Right lobe of liver (tissue), 6 donors: ENCODE results near the gene MRPL24. TPM values are rescaled to one million over a fixed set of nuclear protein-coding genes. Genes with fewer than 3 reads are reported as not detected.

Experiments
- ATAC-seq, 4 donors: fragments of 200-7000 bp; cut with Tn5 transposase; one replicate each; pipeline ENCODE4 v1.9.1; 2020; ENCODE audit warnings: mild to moderate bottlenecking in 4 of 4, moderate library complexity in 4 of 4
- DNase-seq, 3 donors: peaks; one replicate each; pipeline ENCODE4 v3.0.0-alpha.2; 2020
- H3K27ac ChIP-seq, 3 donors: fragments of 200-600 bp; one replicate each; pipeline ENCODE4 v1.8.0; 2022
- H3K27me3 ChIP-seq, 2 donors: fragments of 200-600 bp; one replicate each; pipeline ENCODE4 v1.8.0; 2022
- H3K36me3 ChIP-seq, 4 donors: fragments of 200-600 bp; sonication (generic) in 1 of 4; one replicate each; pipeline versions ENCODE4 v1.5.1 to v1.8.0; 2017 to 2022; ENCODE audit warnings: control low read depth in 1 of 4
- H3K4me1 ChIP-seq, 4 donors: fragments of 200-600 bp; sonication (generic) in 1 of 4; one replicate each; pipeline versions ENCODE4 v1.5.1 to v1.8.0; 2017 to 2022; ENCODE audit warnings: control low read depth in 1 of 4
- H3K4me3 ChIP-seq, 3 donors: fragments of 200-600 bp; one replicate each; pipeline ENCODE4 v1.8.0; 2022
- H3K9me3 ChIP-seq, 4 donors: fragments of 200-600 bp; sonication (generic) in 1 of 4; one replicate each; pipeline versions ENCODE4 v1.5.1 to v1.8.0; 2017 to 2022; ENCODE audit warnings: control low read depth in 1 of 4
- POLR2A ChIP-seq: fragments of 450-650 bp; IDR thresholded peaks from one replicate; pipeline ENCODE4 v1.6.1; 2017; ENCODE audit warnings: antibody characterized with exemption, mild to moderate bottlenecking
- WGBS: methylation state at CpG from one replicate; pipeline ENCODE4 v1.1.6; 2018; ENCODE audit warnings: low coverage, low lambda C conversion rate; ENCODE audit not compliant: insufficient coverage; ENCODE audit errors: missing lambda C conversion rate; 5-methylcytosine and 5-hydroxymethylcytosine counted together
- intact Hi-C, 2 donors: fragments of 100-400 bp; cut with DNase I; formaldehyde crosslinking; loops; one replicate each; pipeline versions ENCODE4 v1.11.2 to v1.14.1; 2022
- total RNA-seq, 6 experiments: library from RNA; depleted of rRNA in 2 of 6; stranded (reverse); fragments of >200 nt in 2 of 6; fragmentation: NEBNext Ultra II Directional in 3 of 6; extraction: Animal tissue kit (Norgen Biotek cat#: 25700) in 3 of 6; gene quantifications; one replicate each; pipeline versions ENCODE4 v1.1.0 to v1.2.4, GENCODE V29; 2016 to 2023
- TF ChIP-seq, protein P1 (sequence below), 4 donors: fragments of 200-600 bp in 3 of 4; fragments of 450-650 bp in 1 of 4; IDR thresholded peaks; one replicate each; pipeline versions ENCODE4 v1.5.1 to v1.8.0; 2016 to 2022; ENCODE audit warnings: antibody characterized with exemption in 4 of 4, mild to moderate bottlenecking in 2 of 4
- donor health status: DM: no; HTN: yes; CAD: no.
- donor health status: DM: no; HTN: no; CAD: no.
- donor health status: DM: no; HTN: no; CAD: no.
- donor health status: DM: no; HTN: yes; CAD: no.
- donor health status: DM: no; HTN: yes; CAD: no.

MRPL24 gene
- total RNA-seq, 6 experiments from 2014 or later = 47.2 to 83.2 (median 61.4) TPM

DNA sequence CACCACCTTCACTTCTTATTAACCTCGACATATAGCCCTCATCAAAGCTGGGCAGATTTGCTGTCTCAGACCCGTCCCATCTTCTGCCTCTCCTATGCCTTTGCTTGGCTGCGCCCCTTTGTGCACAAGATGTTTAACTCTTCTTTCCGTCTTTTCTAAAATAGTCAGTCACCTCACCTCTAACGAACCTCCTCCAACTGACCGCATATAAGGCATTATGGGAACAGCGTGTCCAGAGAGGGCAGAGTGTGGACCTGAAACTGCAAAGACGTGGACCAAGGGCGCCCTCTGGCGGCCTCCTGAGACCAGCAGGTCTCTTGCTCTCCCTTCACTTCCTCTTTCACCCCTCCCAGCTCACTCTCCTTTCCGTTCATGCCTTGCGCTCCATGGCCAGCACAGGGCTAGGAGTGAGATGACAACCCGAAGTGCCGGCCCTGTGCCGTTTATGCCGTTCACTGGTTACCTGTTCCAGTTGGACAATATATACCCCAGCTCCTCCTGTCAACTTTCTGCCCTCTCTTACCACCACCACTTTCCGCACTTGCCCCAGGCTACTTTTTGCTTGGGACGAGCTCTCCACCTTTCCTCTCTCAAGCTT is 15.1 kb downstream of the MRPL24 start:
- ATAC-seq (peak; percentile 80 to 88 (median 80)), DNase-seq (peak; percentile 88 to 89 (median 89))
- Histone ChIP-seq H3K27me3 (no peaks in the 10 kb centered on the region), H3K27ac (no peak overlapping the region), H3K4me3 (peak overlapping the region; percentile 8 to 28 (median 17)), H3K36me3 (peaks cover 0 to 27% (median 12%) of the 10 kb centered on the region in 4 donors), H3K4me1 (peaks cover 0 to 41% (median 13%) of the 10 kb centered on the region in 4 donors), H3K9me3 (no peaks in the 10 kb centered on the region)
- TF ChIP-seq, protein P1, sequence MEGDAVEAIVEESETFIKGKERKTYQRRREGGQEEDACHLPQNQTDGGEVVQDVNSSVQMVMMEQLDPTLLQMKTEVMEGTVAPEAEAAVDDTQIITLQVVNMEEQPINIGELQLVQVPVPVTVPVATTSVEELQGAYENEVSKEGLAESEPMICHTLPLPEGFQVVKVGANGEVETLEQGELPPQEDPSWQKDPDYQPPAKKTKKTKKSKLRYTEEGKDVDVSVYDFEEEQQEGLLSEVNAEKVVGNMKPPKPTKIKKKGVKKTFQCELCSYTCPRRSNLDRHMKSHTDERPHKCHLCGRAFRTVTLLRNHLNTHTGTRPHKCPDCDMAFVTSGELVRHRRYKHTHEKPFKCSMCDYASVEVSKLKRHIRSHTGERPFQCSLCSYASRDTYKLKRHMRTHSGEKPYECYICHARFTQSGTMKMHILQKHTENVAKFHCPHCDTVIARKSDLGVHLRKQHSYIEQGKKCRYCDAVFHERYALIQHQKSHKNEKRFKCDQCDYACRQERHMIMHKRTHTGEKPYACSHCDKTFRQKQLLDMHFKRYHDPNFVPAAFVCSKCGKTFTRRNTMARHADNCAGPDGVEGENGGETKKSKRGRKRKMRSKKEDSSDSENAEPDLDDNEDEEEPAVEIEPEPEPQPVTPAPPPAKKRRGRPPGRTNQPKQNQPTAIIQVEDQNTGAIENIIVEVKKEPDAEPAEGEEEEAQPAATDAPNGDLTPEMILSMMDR (IDR thresholded peaks at IDR 0.05) = peak; percentile 86 to 99 (median 96)
- TF ChIP-seq POLR2A = no peak
- WGBS = 11% methylated on average over 18 of the region's 18 CpGs
- intact Hi-C loops = no loop called here

DNA sequence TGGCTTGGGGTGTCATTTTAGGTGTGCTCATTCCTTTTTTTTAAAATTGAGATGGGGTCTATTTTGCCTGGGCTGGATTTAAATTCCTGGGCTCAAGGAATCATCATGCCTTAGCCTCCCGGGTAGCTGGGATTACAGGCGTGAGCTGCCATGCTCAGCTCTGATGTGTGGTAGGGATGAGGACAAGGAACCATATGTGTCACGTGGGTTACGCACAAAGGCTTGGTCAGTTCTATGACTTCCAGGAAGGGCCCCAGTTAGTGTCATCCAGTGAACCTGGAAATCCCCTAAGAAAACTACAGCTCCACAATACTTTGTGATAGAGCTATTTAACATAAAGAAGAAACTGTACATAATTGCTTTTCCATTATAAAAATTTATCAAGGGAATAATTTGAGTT is 19.4 kb downstream of the MRPL24 start:
- TF ChIP-seq, protein P1 (IDR thresholded peaks at IDR 0.05) = no peak
- no peak for TF ChIP-seq POLR2A
- 83% methylated on average over 4 of the region's 4 CpGs for WGBS
- DNase-seq (no peak), ATAC-seq (no peak)
- no peak overlapping the region for H3K27ac ChIP-seq
- H3K27me3 ChIP-seq = no peaks in the 10 kb centered on the region
- peaks cover 0 to 18% (median 8%) of the 10 kb centered on the region in 4 donors for H3K4me1 ChIP-seq
- peaks cover 0 to 28% (median 12%) of the 10 kb centered on the region in 4 donors for H3K36me3 ChIP-seq
- H3K4me3 ChIP-seq = no peak overlapping the region
- intact Hi-C loops = loop anchor here in 1 of 2 donors (5.0 kb wide), 1 partner anchor 34 kb away; no protein-coding TSS in a partner anchor
- H3K9me3 ChIP-seq = no peaks in the 10 kb centered on the region

DNA sequence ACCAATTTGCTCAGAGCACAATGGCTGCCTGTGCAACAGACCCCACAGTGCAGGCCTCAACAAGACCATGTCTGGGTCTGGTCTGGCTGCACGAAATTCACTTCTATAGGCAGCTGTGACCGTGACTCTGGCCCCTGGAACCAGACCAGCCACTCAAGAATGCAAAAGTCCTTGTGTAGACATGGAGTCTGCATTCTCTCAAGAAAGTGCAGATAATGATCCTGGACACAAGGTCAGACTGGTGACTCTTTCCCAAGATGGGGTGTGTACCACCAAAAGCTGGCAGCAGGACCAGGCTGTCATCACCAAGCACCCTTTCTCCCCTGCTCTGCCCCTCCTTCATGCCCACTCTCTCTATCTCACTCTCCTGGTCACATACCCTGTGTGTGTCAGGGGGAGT is 19.8 kb downstream of the MRPL24 start:
- no peak overlapping the region for H3K27ac ChIP-seq
- ATAC-seq (no peak), DNase-seq (no peak)
- TF ChIP-seq POLR2A = no peak
- TF ChIP-seq, protein P1 (IDR thresholded peaks at IDR 0.05) = no peak
- peaks cover 0 to 28% (median 12%) of the 10 kb centered on the region in 4 donors for H3K36me3 ChIP-seq
- H3K9me3 ChIP-seq = no peaks in the 10 kb centered on the region
- no peaks in the 10 kb centered on the region for H3K27me3 ChIP-seq
- H3K4me1 ChIP-seq = peaks cover 0 to 14% (median 6%) of the 10 kb centered on the region in 4 donors
- no peak overlapping the region for H3K4me3 ChIP-seq
- intact Hi-C loops = loop anchor here in 1 of 2 donors (5.0 kb wide), 1 partner anchor 34 kb away; no protein-coding TSS in a partner anchor
- WGBS = 87% methylated on average over 2 of the region's 2 CpGs

DNA sequence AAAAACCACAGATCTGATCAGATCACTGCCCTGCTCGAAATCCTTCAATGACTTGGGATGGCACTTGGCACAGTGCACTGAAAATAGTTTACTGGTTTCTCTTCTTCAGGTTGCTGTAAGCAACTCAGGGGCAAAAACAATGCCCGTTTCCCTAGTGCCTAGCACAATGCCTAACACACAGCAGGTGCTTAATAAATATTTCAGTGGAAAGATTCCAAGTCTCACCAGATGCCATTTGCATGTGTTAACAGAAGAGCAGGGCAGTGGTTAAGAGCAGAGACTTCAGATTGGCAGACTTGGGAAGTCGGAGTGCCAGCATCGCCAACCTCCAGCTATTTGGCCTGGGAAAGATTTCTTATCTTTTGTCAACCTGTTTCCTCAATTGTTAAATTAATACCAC is 23.5 kb downstream of the MRPL24 start:
- DNase-seq (no peak), ATAC-seq (no peak)
- WGBS = 93% methylated on average over 4 of the region's 4 CpGs
- Histone ChIP-seq H3K4me1 (no peaks in the 10 kb centered on the region), H3K36me3 (peaks cover 0 to 6% (median under 1%) of the 10 kb centered on the region in 4 donors), H3K9me3 (no peaks in the 10 kb centered on the region), H3K27ac (no peak overlapping the region), H3K4me3 (no peak overlapping the region), H3K27me3 (no peaks in the 10 kb centered on the region)
- intact Hi-C loops = no loop called here
- TF ChIP-seq, protein P1 (IDR thresholded peaks at IDR 0.05) = no peak
- TF ChIP-seq POLR2A = no peak
